Type B pancreatic cell (in vitro differentiated cells): ENCODE data around the gene CEP112. TPM values are rescaled to one million over a fixed set of nuclear protein-coding genes. Genes with fewer than 3 reads are reported as not detected.

Source experiments
- DNase-seq: peaks from one replicate; pipeline ENCODE4 v3.0.0; 2021; ENCODE audit warnings: mixed read lengths; ENCODE audit not compliant: unreplicated experiment; ENCODE audit errors: extremely low spot score
- H3K27ac Mint-ChIP-seq: 2 replicates; pipeline ENCODE4 v1.8.0; 2021; ENCODE audit warnings: mild to moderate bottlenecking, mixed read lengths
- H3K27me3 Mint-ChIP-seq: 2 replicates; pipeline ENCODE4 v1.8.0; 2021; ENCODE audit warnings: mixed read lengths
- H3K36me3 Mint-ChIP-seq: 2 replicates; pipeline ENCODE4 v1.8.0; 2021; ENCODE audit warnings: mixed read lengths
- H3K4me1 Mint-ChIP-seq: one replicate; pipeline ENCODE4 v1.8.0; 2021; ENCODE audit warnings: mixed read lengths; ENCODE audit not compliant: unreplicated experiment
- H3K4me3 Mint-ChIP-seq: 2 replicates; pipeline ENCODE4 v1.8.0; 2021; ENCODE audit warnings: mild to moderate bottlenecking, mixed read lengths
- H3K9me3 Mint-ChIP-seq: 2 replicates; pipeline ENCODE4 v1.8.0; 2021; ENCODE audit warnings: mixed read lengths
- CTCF ChIP-seq: fragments of 200-600 bp; sonication (generic); conservative IDR thresholded peaks from 2 replicates; pipeline ENCODE4 v1.5.0; 2021; ENCODE audit warnings: antibody characterized with exemption, mild to moderate bottlenecking
- total RNA-seq: library from RNA; stranded (reverse); gene quantifications from 2 replicates; pipeline ENCODE4 v1.2.1, GENCODE V29; 2021; ENCODE audit warnings: low replicate concordance

The CEP112 gene
- total RNA-seq, 1 donor from 2014 or later: 18.0 TPM

- H3K4me3 Mint-ChIP-seq: no peak overlapping the region
- DNase-seq: no peak
- TF ChIP-seq CTCF: no peak
- H3K4me1 Mint-ChIP-seq: peaks cover 16% of the 10 kb centered on the region
- H3K9me3 Mint-ChIP-seq: no peaks in the 10 kb centered on the region
- no peak overlapping the region for H3K27ac Mint-ChIP-seq
- no peaks in the 10 kb centered on the region for H3K36me3 Mint-ChIP-seq
- H3K27me3 Mint-ChIP-seq: no peaks in the 10 kb centered on the region
Observed at GRCh38 chr17:65885541-65886312, 306.2 kb downstream of the CEP112 start.

DNA sequence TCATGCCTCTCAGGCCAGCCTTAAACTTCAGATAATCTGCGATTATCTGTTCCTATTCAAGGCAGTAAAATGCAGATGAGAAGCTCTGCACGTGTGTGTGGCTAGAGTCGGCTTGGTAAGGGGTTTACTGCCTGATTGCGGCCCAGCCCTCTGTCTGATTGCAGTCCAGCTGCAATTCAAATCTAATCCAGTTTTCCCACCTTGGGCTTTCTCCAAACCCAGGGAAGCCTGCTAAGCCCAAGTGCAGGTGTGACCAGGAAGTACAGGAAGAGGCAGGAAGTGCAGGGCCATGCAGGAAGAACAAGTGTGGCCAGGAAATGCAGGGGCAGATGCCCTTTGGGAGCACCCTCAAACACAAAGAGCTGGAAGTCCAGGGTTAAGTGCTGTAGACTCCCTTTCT lies 314.9 kb downstream of the CEP112 start:
- no peak overlapping the region for H3K27ac Mint-ChIP-seq
- no peaks in the 10 kb centered on the region for H3K27me3 Mint-ChIP-seq
- H3K9me3 Mint-ChIP-seq: peaks cover 4% of the 10 kb centered on the region
- DNase-seq: no peak
- H3K36me3 Mint-ChIP-seq: peaks cover 4% of the 10 kb centered on the region
- H3K4me1 Mint-ChIP-seq: no peaks in the 10 kb centered on the region
- TF ChIP-seq CTCF: no peak
- H3K4me3 Mint-ChIP-seq: no peak overlapping the region

DNA sequence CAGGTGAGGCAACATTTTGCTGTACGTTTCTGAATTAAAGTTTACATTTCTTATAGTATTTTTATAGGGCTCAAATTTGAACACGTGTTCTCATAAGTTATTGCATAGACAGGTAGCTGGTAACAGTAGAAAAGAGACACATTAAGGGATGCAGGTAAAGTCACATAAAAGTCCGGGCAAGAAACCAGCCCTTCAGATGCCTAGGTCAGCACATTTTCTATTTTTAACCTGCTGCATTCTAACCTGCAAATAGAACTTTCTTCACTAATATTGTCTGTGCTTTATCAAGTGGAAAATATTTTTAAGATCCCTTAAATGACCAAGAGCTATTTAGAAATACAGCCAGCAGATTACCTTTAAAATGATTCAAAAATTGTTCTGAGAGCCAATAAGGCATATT lies 323.1 kb downstream of the CEP112 start:
- Mint-ChIP-seq H3K4me3 (no peak overlapping the region), H3K27ac (no peak overlapping the region), H3K4me1 (no peaks in the 10 kb centered on the region), H3K27me3 (no peaks in the 10 kb centered on the region), H3K36me3 (no peaks in the 10 kb centered on the region), H3K9me3 (no peaks in the 10 kb centered on the region)
- TF ChIP-seq CTCF: no peak
- DNase-seq: no peak

- Mint-ChIP-seq H3K4me3 (no peak overlapping the region), H3K27me3 (no peaks in the 10 kb centered on the region), H3K9me3 (no peaks in the 10 kb centered on the region), H3K4me1 (no peaks in the 10 kb centered on the region), H3K27ac (no peak overlapping the region), H3K36me3 (no peaks in the 10 kb centered on the region)
- no peak for TF ChIP-seq CTCF
- no peak for DNase-seq
Observed at GRCh38 chr17:65867014-65867413, 324.9 kb downstream of the CEP112 start.

GRCh38 chr17:65865715-65866425 lies 326.1 kb downstream of the CEP112 start:
- Mint-ChIP-seq H3K4me3 (no peak overlapping the region), H3K27ac (no peak overlapping the region), H3K36me3 (no peaks in the 10 kb centered on the region), H3K9me3 (no peaks in the 10 kb centered on the region), H3K27me3 (no peaks in the 10 kb centered on the region), H3K4me1 (no peaks in the 10 kb centered on the region)
- no peak for TF ChIP-seq CTCF
- DNase-seq: no peak
